Inferior parietal cortex (tissue), 1 donor: Measurements from ENCODE around the gene CTDP1.
"Not testable (repeated sequence)": the region's sequence is repeated elsewhere in the genome, so short reads cannot be mapped to it uniquely, and the experiment has no call there.

Experiments
- DNase-seq: peaks from one replicate; pipeline ENCODE4 v3.0.0-alpha.2; 2016; ENCODE audit errors: extremely low spot score

CTDP1 gene

GRCh38 chr18:79740521-79741361 lies 61.1 kb downstream of the CTDP1 start:
- DNase-seq = peak; percentile 6

GRCh38 chr18:79741362-79741700 lies 61.7 kb downstream of the CTDP1 start:
- DNase-seq = no peak

- no peak for DNase-seq
These were observed 62.5 kb downstream of the CTDP1 start for GRCh38 chr18:79742076-79742475.

GRCh38 chr18:79744625-79745024 lies 65.0 kb downstream of the CTDP1 start:
- DNase-seq = no peak

- no peak for DNase-seq
These were observed 67.1 kb downstream of the CTDP1 start for GRCh38 chr18:79746730-79747129.

- DNase-seq = no peak
These were observed 67.7 kb downstream of the CTDP1 start for GRCh38 chr18:79747156-79747845.

- no peak for DNase-seq
These were observed 68.9 kb downstream of the CTDP1 start for GRCh38 chr18:79748321-79749180.

GRCh38 chr18:79749251-79750191 lies 69.9 kb downstream of the CTDP1 start:
- peak; percentile 11 for DNase-seq

- DNase-seq = no peak
These were observed 71.5 kb downstream of the CTDP1 start for GRCh38 chr18:79750980-79751571.

GRCh38 chr18:79751918-79752578 lies 72.4 kb downstream of the CTDP1 start:
- DNase-seq = not testable (repeated sequence)

- DNase-seq = not testable (repeated sequence)
These were observed 73.3 kb downstream of the CTDP1 start for GRCh38 chr18:79752946-79753345.

GRCh38 chr18:79753391-79753851 lies 73.8 kb downstream of the CTDP1 start:
- DNase-seq = no peak

GRCh38 chr18:79754022-79754761 lies 74.6 kb downstream of the CTDP1 start:
- peak; percentile 20 for DNase-seq

- DNase-seq = no peak
These were observed 75.3 kb downstream of the CTDP1 start for GRCh38 chr18:79754831-79755351.

- no peak for DNase-seq
These were observed 76.0 kb downstream of the CTDP1 start for GRCh38 chr18:79755496-79756142.

- no peak for DNase-seq
These were observed 76.5 kb downstream of the CTDP1 start for GRCh38 chr18:79756143-79756500.

GRCh38 chr18:79756826-79757225 lies 77.2 kb downstream of the CTDP1 start:
- no peak for DNase-seq

GRCh38 chr18:79760348-79760747 lies 80.7 kb downstream of the CTDP1 start:
- DNase-seq = no peak

GRCh38 chr18:79760881-79761280 lies 81.3 kb downstream of the CTDP1 start:
- no peak for DNase-seq
